HG03442 (cell line): ENCODE measurements around the gene PRR19.

Source experiments
- ATAC-seq: cut with Tn5 transposase; IDR thresholded peaks from one replicate; pipeline ENCODE4 v1.9.1; 2021; ENCODE audit warnings: mild to moderate bottlenecking, moderate library complexity; ENCODE audit not compliant: unreplicated experiment

PRR19 gene

GRCh38 chr19:42294471-42295137 is 7.3 kb upstream of the PRR19 start:
- ATAC-seq: no peak

GRCh38 chr19:42295342-42295741 is 6.6 kb upstream of the PRR19 start:
- ATAC-seq: no peak

GRCh38 chr19:42295831-42296525 is 6.0 kb upstream of the PRR19 start:
- no peak for ATAC-seq

- ATAC-seq: no peak
Measured at GRCh38 chr19:42297039-42297438, 4.9 kb upstream of the PRR19 start.

GRCh38 chr19:42303101-42303464 is 1.2 kb downstream of the PRR19 start:
- ATAC-seq: no peak

- ATAC-seq: no peak
Measured at GRCh38 chr19:42303876-42304275, 1.9 kb downstream of the PRR19 start.

- no peak for ATAC-seq
Measured at GRCh38 chr19:42306646-42307045, 4.7 kb downstream of the PRR19 start.

- ATAC-seq: no peak
Measured at GRCh38 chr19:42309686-42310085, 7.8 kb downstream of the PRR19 start.

- no peak for ATAC-seq
Measured at GRCh38 chr19:42311657-42312056, 9.7 kb downstream of the PRR19 start.

- ATAC-seq: no peak
Measured at GRCh38 chr19:42312370-42312769, 10.4 kb downstream of the PRR19 start.

GRCh38 chr19:42313096-42313839 is 11.3 kb downstream of the PRR19 start, which contains the start of gene TMEM145:
Gene TMEM145, plus strand, starts transcription at chr19:42313309. Its CDS starts 68 bp downstream, at chr19:42313377.
- ATAC-seq: no peak

GRCh38 chr19:42313840-42314755 is 12.2 kb downstream of the PRR19 start:
- no peak for ATAC-seq

- no peak for ATAC-seq
Measured at GRCh38 chr19:42315024-42315423, 13.1 kb downstream of the PRR19 start.

- no peak for ATAC-seq
Measured at GRCh38 chr19:42316223-42317211, 14.6 kb downstream of the PRR19 start.

GRCh38 chr19:42317535-42317934 is 15.6 kb downstream of the PRR19 start:
- ATAC-seq: no peak

GRCh38 chr19:42322305-42322704 is 20.4 kb downstream of the PRR19 start:
- ATAC-seq: no peak

- no peak for ATAC-seq
Measured at GRCh38 chr19:42323473-42323851, 21.5 kb downstream of the PRR19 start.

GRCh38 chr19:42323852-42324654 is 22.1 kb downstream of the PRR19 start:
- no peak for ATAC-seq
